Natural killer cell (primary cell): ENCODE measurements around the gene RBM15B. TPM values are rescaled to one million over a fixed set of nuclear protein-coding genes. Genes with fewer than 3 reads are reported as not detected.

Source experiments
- ATAC-seq, 3 donors: fragments of 150-1000 bp in 2 of 3; fragments of 200-7000 bp in 1 of 3; cut with Tn5 transposase; 1 replicate in 1 of 3; 2 replicates in 2 of 3; pipeline ENCODE4 v1.10.0; 2021; ENCODE audit warnings: mild to moderate bottlenecking in 2 of 3, moderate library complexity in 2 of 3
- DNase-seq, 2 donors: peaks; one replicate each; pipeline versions ENCODE4 v3.0.0 to v3.0.0-alpha.2; 2013 to 2021; ENCODE audit warnings: mixed read lengths in 1 of 2
- H3K27ac ChIP-seq: one replicate; pipeline ENCODE4 v1.5.1; 2013; ENCODE audit warnings: mild to moderate bottlenecking, low read length
- H3K27me3 ChIP-seq: one replicate; pipeline ENCODE4 v1.6.1; 2013; ENCODE audit warnings: low read length; ENCODE audit not compliant: control insufficient read depth, insufficient read depth
- H3K36me3 ChIP-seq: one replicate; pipeline ENCODE4 v1.6.1; 2013; ENCODE audit warnings: low read length; ENCODE audit not compliant: control insufficient read depth, insufficient read depth
- H3K4me1 ChIP-seq: one replicate; pipeline ENCODE4 v1.6.1; 2013; ENCODE audit warnings: low read length; ENCODE audit not compliant: control insufficient read depth, insufficient read depth
- H3K4me3 ChIP-seq: one replicate; pipeline ENCODE4 v1.5.1; 2013; ENCODE audit warnings: low read length
- H3K9me3 ChIP-seq: one replicate; pipeline ENCODE4 v1.6.1; 2013; ENCODE audit warnings: low read length; ENCODE audit not compliant: control insufficient read depth, insufficient read depth
- H3K27ac Mint-ChIP-seq, 2 donors: one replicate each; pipeline ENCODE4 v1.8.0; 2022; ENCODE audit warnings: mild to moderate bottlenecking in 2 of 2, mixed read lengths in 2 of 2, moderate library complexity in 1 of 2
- H3K27me3 Mint-ChIP-seq, 2 donors: one replicate each; pipeline ENCODE4 v1.8.0; 2022; ENCODE audit warnings: low read depth in 2 of 2, mixed read lengths in 2 of 2
- H3K36me3 Mint-ChIP-seq: one replicate; pipeline ENCODE4 v1.8.0; 2022; ENCODE audit warnings: mixed read lengths
- H3K4me1 Mint-ChIP-seq, 2 donors: one replicate each; pipeline ENCODE4 v1.8.0; 2022; ENCODE audit warnings: mixed read lengths in 2 of 2
- H3K4me3 Mint-ChIP-seq: one replicate; pipeline ENCODE4 v1.8.0; 2022; ENCODE audit warnings: mild to moderate bottlenecking, moderate library complexity, mixed read lengths
- H3K9me3 Mint-ChIP-seq, 2 donors: one replicate each; pipeline ENCODE4 v1.8.0; 2022; ENCODE audit warnings: mixed read lengths in 2 of 2
- CTCF ChIP-seq: fragments of 200-600 bp; IDR thresholded peaks from one replicate; pipeline ENCODE4 v1.8.0; 2022; ENCODE audit warnings: antibody characterized with exemption
- WGBS: methylation state at CpG from one replicate; pipeline ENCODE4 v1.1.7; 2013; ENCODE audit warnings: missing lambda C conversion rate; ENCODE audit not compliant: insufficient coverage; 5-methylcytosine and 5-hydroxymethylcytosine counted together
- intact Hi-C: fragments of 100-400 bp; cut with micrococcal nuclease; formaldehyde crosslinking; loops from one replicate; pipeline ENCODE4 v1.14.2; 2022
- total RNA-seq, 4 donors: library from RNA; stranded (reverse); fragments of 120-200 nt in 1 of 4; gene quantifications; one replicate each; pipeline versions ENCODE4 v1.2.3 to v1.2.4, GENCODE V29; 2013 to 2022

The RBM15B gene
- total RNA-seq, 3 donors from 2014 or later (not counting 1 experiment from before 2014, with no cell fraction given): 23.7 to 29.0 (median 28.6) TPM

GRCh38 chr3:51371943-51372557, 19.0 kb upstream of the RBM15B start:
- Mint-ChIP-seq H3K4me1 (no peaks in the 10 kb centered on the region), H3K4me3 (no peak overlapping the region), H3K27ac (no peak overlapping the region), H3K27me3 (peaks cover 0 to 6% of the 10 kb centered on the region in 2 donors), H3K36me3 (no peaks in the 10 kb centered on the region), H3K9me3 (no peaks in the 10 kb centered on the region)
- no peak overlapping the region for H3K27ac ChIP-seq
- peak; percentile 67 for TF ChIP-seq CTCF
- no peaks in the 10 kb centered on the region for H3K4me1 ChIP-seq
- ATAC-seq (peak in 2 of 3 donors; percentile 66), DNase-seq (peak in 1 of 2 donors; percentile 78)
- H3K27me3 ChIP-seq: no peaks in the 10 kb centered on the region
- no peaks in the 10 kb centered on the region for H3K36me3 ChIP-seq
- no peaks in the 10 kb centered on the region for H3K9me3 ChIP-seq
- intact Hi-C loops: loop anchor here (1.0 to 2.0 kb wide), 3 partner anchors 401 to 799 kb away; no protein-coding TSS in a partner anchor
- WGBS: 7% methylated on average over 2 of the region's 4 CpGs
- no peak overlapping the region for H3K4me3 ChIP-seq

- 80% methylated on average over 5 of the region's 5 CpGs for WGBS
- H3K36me3 Mint-ChIP-seq: no peaks in the 10 kb centered on the region
- Histone ChIP-seq H3K36me3 (no peaks in the 10 kb centered on the region), H3K27ac (no peak overlapping the region), H3K9me3 (no peaks in the 10 kb centered on the region), H3K27me3 (no peaks in the 10 kb centered on the region), H3K4me3 (no peak overlapping the region), H3K4me1 (no peaks in the 10 kb centered on the region)
- peaks cover 0 to 5% of the 10 kb centered on the region in 2 donors for H3K27me3 Mint-ChIP-seq
- DNase-seq (no peak), ATAC-seq (no peak)
- H3K4me1 Mint-ChIP-seq: no peaks in the 10 kb centered on the region
- no peak for TF ChIP-seq CTCF
- no peak overlapping the region for H3K4me3 Mint-ChIP-seq
- no peak overlapping the region for H3K27ac Mint-ChIP-seq
- no peaks in the 10 kb centered on the region for H3K9me3 Mint-ChIP-seq
- intact Hi-C loops: loop anchor here (2.0 kb wide), 1 partner anchor 801 kb away; no protein-coding TSS in a partner anchor
These were observed 17.2 kb upstream of the RBM15B start for GRCh38 chr3:51373658-51374421.

- Mint-ChIP-seq H3K4me3 (no peak overlapping the region), H3K27ac (no peak overlapping the region), H3K27me3 (peaks cover 0 to 2% of the 10 kb centered on the region in 2 donors), H3K36me3 (no peaks in the 10 kb centered on the region), H3K4me1 (no peaks in the 10 kb centered on the region), H3K9me3 (no peaks in the 10 kb centered on the region)
- no peak for DNase-seq
- Histone ChIP-seq H3K4me1 (peaks cover 6% of the 10 kb centered on the region), H3K27ac (no peak overlapping the region), H3K4me3 (no peak overlapping the region), H3K27me3 (no peaks in the 10 kb centered on the region), H3K36me3 (no peaks in the 10 kb centered on the region), H3K9me3 (no peaks in the 10 kb centered on the region)
- 96% methylated on average over 11 of the region's 11 CpGs for WGBS
- intact Hi-C loops: no loop called here
- ATAC-seq: no peak
- TF ChIP-seq CTCF: no peak
These were observed 16.6 kb upstream of the RBM15B start for GRCh38 chr3:51374456-51374855.
